ENCODE data around the gene SHQ1.

GRCh38 chr3:72829701-72830100 is 18.5 kb downstream of the SHQ1 start:
- TF ChIP-seq POLR2A (IDR thresholded peaks at IDR 0.05) = no peak
- no peak for TF ChIP-seq CTCF (IDR thresholded peaks at IDR 0.05)
